ENCODE measurements around the gene ADIRF.

- TF ChIP-seq PRDM15 (CRISPR knock-in tag; IDR thresholded peaks at IDR 0.05) = no peak
- TF ChIP-seq NR2C2 (CRISPR knock-in tag; IDR thresholded peaks at IDR 0.05) = no peak
- TF ChIP-seq CTCF (IDR thresholded peaks at IDR 0.05) = no peak
- TF ChIP-seq NFE2L1 (CRISPR knock-in tag; IDR thresholded peaks at IDR 0.05) = no peak
- TF ChIP-seq SP1 (CRISPR knock-in tag; conservative IDR thresholded peaks at IDR 0.05) = no peak
- TF ChIP-seq AFF4 (CRISPR knock-in tag; IDR thresholded peaks at IDR 0.05; ENCODE audit: borderline replicate concordance) = no peak
- no peak for TF ChIP-seq IRF1 (CRISPR knock-in tag; IDR thresholded peaks at IDR 0.05)
- no peak for TF ChIP-seq RELA (CRISPR knock-in tag; IDR thresholded peaks at IDR 0.05; ENCODE audit: borderline replicate concordance)
- no peak for TF ChIP-seq TCF7 (CRISPR knock-in tag; IDR thresholded peaks at IDR 0.05; ENCODE audit: low read depth)
Observed at GRCh38 chr10:86992456-86992855, 24.2 kb downstream of the ADIRF start.

Measured in WTC11 (cell line).